Mesendoderm (in vitro differentiated cells): ENCODE measurements around the gene SYTL3.

Source experiments
- DNase-seq: peaks from one replicate; pipeline ENCODE4 v3.0.0; 2013
- H2AK5ac ChIP-seq: 2 replicates; pipeline ENCODE4 v1.6.1; 2013; ENCODE audit warnings: low read length, inconsistent platforms
- H2BK120ac ChIP-seq: 2 replicates; pipeline ENCODE4 v1.6.1; 2013; ENCODE audit warnings: low read depth, mild to moderate bottlenecking, low read length, moderate library complexity, mixed read lengths
- H2BK15ac ChIP-seq: replicated peaks from 2 replicates; pipeline ENCODE4 v1.6.1; 2013; ENCODE audit warnings: low read depth, mild to moderate bottlenecking, moderate library complexity
- H2BK5ac ChIP-seq: 2 replicates; pipeline ENCODE4 v1.6.1; 2013; ENCODE audit warnings: low read length, inconsistent platforms
- H3K18ac ChIP-seq: 2 replicates; pipeline ENCODE4 v1.6.1; 2013; ENCODE audit warnings: mild to moderate bottlenecking, low read length, mixed read lengths
- H3K23ac ChIP-seq: one replicate; pipeline ENCODE4 v1.6.1; 2013; ENCODE audit warnings: low read length
- H3K27ac ChIP-seq: 2 replicates; pipeline ENCODE4 v1.5.1; 2013; ENCODE audit warnings: low read depth, mild to moderate bottlenecking, inconsistent platforms, low read length, moderate library complexity
- H3K27me3 ChIP-seq: 2 replicates; pipeline ENCODE4 v1.6.1; 2013; ENCODE audit warnings: low read length, control low read depth, mild to moderate bottlenecking, inconsistent platforms; ENCODE audit not compliant: insufficient read depth, poor library complexity
- H3K36me3 ChIP-seq: 2 replicates; pipeline ENCODE4 v1.6.1; 2013; ENCODE audit warnings: low read length, inconsistent platforms; ENCODE audit not compliant: control insufficient read depth, insufficient read depth
- H3K4ac ChIP-seq: one replicate; pipeline ENCODE4 v1.6.1; 2013; ENCODE audit warnings: low read depth, mild to moderate bottlenecking, low read length, moderate library complexity
- H3K4me1 ChIP-seq: 2 replicates; pipeline ENCODE4 v1.6.1; 2013; ENCODE audit warnings: low read depth, low read length, inconsistent platforms; ENCODE audit not compliant: control insufficient read depth
- H3K4me2 ChIP-seq: 2 replicates; pipeline ENCODE4 v1.6.1; 2013; ENCODE audit warnings: low read length
- H3K4me3 ChIP-seq: 2 replicates; pipeline ENCODE4 v1.5.1; 2013; ENCODE audit warnings: mild to moderate bottlenecking, low read length
- H3K56ac ChIP-seq: one replicate; pipeline ENCODE4 v1.6.1; 2013; ENCODE audit warnings: low read length
- H3K79me1 ChIP-seq: 2 replicates; pipeline ENCODE4 v1.6.1; 2013; ENCODE audit warnings: low read length, inconsistent platforms
- H3K79me2 ChIP-seq: 2 replicates; pipeline ENCODE4 v1.6.1; 2013; ENCODE audit warnings: mild to moderate bottlenecking, low read length; ENCODE audit not compliant: control insufficient read depth, insufficient read depth
- H3K9ac ChIP-seq: 2 replicates; pipeline ENCODE4 v1.6.1; 2013; ENCODE audit warnings: low read length, inconsistent platforms
- H4K5ac ChIP-seq: one replicate; pipeline ENCODE4 v1.6.1; 2013; ENCODE audit warnings: low read length
- H4K8ac ChIP-seq: one replicate; pipeline ENCODE4 v1.6.1; 2013; ENCODE audit warnings: low read depth, mild to moderate bottlenecking, control low read depth, low read length, moderate library complexity
- WGBS: extraction: QIAGEN DNeasy Blood & Tissue Kit; methylation state at CpG from one replicate; pipeline ENCODE4 v1.1.7; 2013; ENCODE audit warnings: low lambda C conversion rate, missing lambda C conversion rate; ENCODE audit not compliant: insufficient coverage; ENCODE audit errors: extremely low coverage; 5-methylcytosine and 5-hydroxymethylcytosine counted together

SYTL3 gene

GRCh38 chr6:158620963-158621693 lies 28.7 kb upstream of the SYTL3 start:
- Histone ChIP-seq H3K79me1 (no peaks in the 10 kb centered on the region), H4K5ac (no peak overlapping the region), H3K36me3 (peaks cover 4% of the 10 kb centered on the region), H3K56ac (no peak overlapping the region), H3K79me2 (no peaks in the 10 kb centered on the region), H3K23ac (no peak overlapping the region), H3K4me3 (no peak overlapping the region), H3K27ac (no peak overlapping the region), H2BK15ac (no peak overlapping the region), H3K4me1 (no peaks in the 10 kb centered on the region), H2BK120ac (no peak overlapping the region), H3K9ac (no peak overlapping the region), H2AK5ac (no peak overlapping the region), H3K4ac (no peak overlapping the region), H3K4me2 (no peak overlapping the region), H3K18ac (no peak overlapping the region), H2BK5ac (no peak overlapping the region), H4K8ac (no peak overlapping the region), H3K27me3 (no peaks in the 10 kb centered on the region)
- no CpG with 5 or more reads among the region's 13 CpGs for whole genome bisulfite sequencing
- DNase-seq: no peak

GRCh38 chr6:158621694-158622544 lies 27.9 kb upstream of the SYTL3 start:
- Histone ChIP-seq H3K4me2 (no peak overlapping the region), H3K9ac (no peak overlapping the region)
- WGBS: no CpG with 5 or more reads among the region's 25 CpGs

GRCh38 chr6:158622545-158623190 lies 27.2 kb upstream of the SYTL3 start:
- Histone ChIP-seq H4K8ac (no peak overlapping the region), H3K4me3 (no peak overlapping the region), H3K27me3 (no peaks in the 10 kb centered on the region), H3K4me1 (no peaks in the 10 kb centered on the region), H3K9ac (no peak overlapping the region), H3K4ac (no peak overlapping the region), H3K36me3 (peaks cover 6% of the 10 kb centered on the region), H3K4me2 (no peak overlapping the region), H3K27ac (no peak overlapping the region), H2AK5ac (no peak overlapping the region), H3K18ac (no peak overlapping the region), H2BK15ac (no peak overlapping the region), H3K23ac (no peak overlapping the region), H3K56ac (no peak overlapping the region), H2BK120ac (no peak overlapping the region), H3K79me2 (no peaks in the 10 kb centered on the region), H2BK5ac (no peak overlapping the region), H3K79me1 (peaks cover 1% of the 10 kb centered on the region), H4K5ac (no peak overlapping the region)
- WGBS: no CpG with 5 or more reads among the region's 10 CpGs
- no peak for DNase-seq

More at GRCh38 chr6:158621694-158622544, 27.9 kb upstream of the SYTL3 start:
- Histone ChIP-seq H3K4ac (no peak overlapping the region), H3K79me2 (no peaks in the 10 kb centered on the region), H2BK120ac (no peak overlapping the region), H2AK5ac (no peak overlapping the region), H3K23ac (no peak overlapping the region), H4K8ac (no peak overlapping the region), H3K4me1 (no peaks in the 10 kb centered on the region), H4K5ac (no peak overlapping the region), H2BK15ac (no peak overlapping the region), H3K27me3 (no peaks in the 10 kb centered on the region), H3K79me1 (peaks cover 1% of the 10 kb centered on the region), H3K56ac (no peak overlapping the region), H3K27ac (no peak overlapping the region), H3K4me3 (no peak overlapping the region), H3K36me3 (peaks cover 6% of the 10 kb centered on the region), H3K18ac (no peak overlapping the region), H2BK5ac (no peak overlapping the region)
- no peak for DNase-seq

GRCh38 chr6:158624684-158625682 lies 24.9 kb upstream of the SYTL3 start:
- Histone ChIP-seq H3K27ac (no peak overlapping the region), H3K79me2 (no peaks in the 10 kb centered on the region), H3K27me3 (no peaks in the 10 kb centered on the region), H3K9ac (no peak overlapping the region), H4K5ac (no peak overlapping the region), H2BK5ac (no peak overlapping the region), H2BK120ac (no peak overlapping the region), H3K36me3 (peaks cover 8% of the 10 kb centered on the region), H4K8ac (no peak overlapping the region), H3K4me2 (no peak overlapping the region), H2AK5ac (no peak overlapping the region), H3K4me3 (no peak overlapping the region), H3K18ac (no peak overlapping the region), H3K23ac (no peak overlapping the region), H3K4ac (no peak overlapping the region), H3K4me1 (no peaks in the 10 kb centered on the region), H2BK15ac (no peak overlapping the region), H3K56ac (no peak overlapping the region), H3K79me1 (peaks cover 1% of the 10 kb centered on the region)
- DNase-seq: no peak
- no CpG with 5 or more reads among the region's 25 CpGs for WGBS

GRCh38 chr6:158625881-158626305 lies 24.0 kb upstream of the SYTL3 start:
- no peak for DNase-seq
- Histone ChIP-seq H3K36me3 (peaks cover 8% of the 10 kb centered on the region), H2BK5ac (no peak overlapping the region), H3K79me1 (peaks cover 1% of the 10 kb centered on the region), H2BK120ac (no peak overlapping the region), H2AK5ac (no peak overlapping the region), H3K27me3 (no peaks in the 10 kb centered on the region), H3K4me1 (no peaks in the 10 kb centered on the region), H4K8ac (no peak overlapping the region), H3K56ac (no peak overlapping the region), H2BK15ac (no peak overlapping the region), H4K5ac (no peak overlapping the region), H3K18ac (no peak overlapping the region), H3K4ac (no peak overlapping the region), H3K79me2 (no peaks in the 10 kb centered on the region), H3K4me3 (no peak overlapping the region), H3K4me2 (no peak overlapping the region), H3K9ac (no peak overlapping the region), H3K27ac (no peak overlapping the region), H3K23ac (no peak overlapping the region)
- WGBS: no CpG with 5 or more reads among the region's 15 CpGs
